A673 (cell line): ENCODE results near the gene PIK3CD. TPM values are rescaled to one million over a fixed set of nuclear protein-coding genes. Genes with fewer than 3 reads are reported as not detected.

ENCODE experiments used
- BruUV-seq: library from RNA; stranded (reverse); fragments of 400-500 nt; replicated peaks from 2 replicates; lab custom pipeline; 2021; lab: Mats Ljungman, UMichigan
- CTCF ChIA-PET: fragments of 300-600 bp; sonication (Branson Sonifier 250); formaldehyde crosslinking; loops from one replicate; lab custom pipeline; 2022; ENCODE audit warnings: antibody characterized with exemption; lab: Charles Lee
- POLR2A ChIA-PET: fragments of 300-600 bp; sonication (Branson Sonifier 250); formaldehyde crosslinking; loops from one replicate; lab custom pipeline; 2022; ENCODE audit warnings: antibody characterized with exemption; ENCODE audit not compliant: low non-redundant PET; lab: Charles Lee
- DNase-seq: peaks from one replicate; pipeline ENCODE4 v3.0.0-alpha.2; 2015; ENCODE audit warnings: low spot score
- H3K27ac ChIP-seq: fragments of 200-600 bp; sonication (generic); 2 replicates; pipeline ENCODE4 v1.5.1; 2016; ENCODE audit warnings: mixed run types, low read depth, mild to moderate bottlenecking, mixed read lengths, antibody characterized with exemption, low read length; ENCODE audit not compliant: poor library complexity, severe bottlenecking
- H3K27me3 ChIP-seq: fragments of 200-600 bp; sonication (generic); replicated peaks from 2 replicates; pipeline ENCODE4 v1.6.1; 2017; ENCODE audit warnings: mixed run types, low read depth, mild to moderate bottlenecking, mixed read lengths, antibody characterized with exemption, low read length; ENCODE audit not compliant: insufficient read depth, poor library complexity
- H3K36me3 ChIP-seq: fragments of 200-600 bp; sonication (generic); 2 replicates; pipeline ENCODE4 v1.6.1; 2016; ENCODE audit warnings: mixed run types, mild to moderate bottlenecking, mixed read lengths, antibody characterized with exemption, low read length; ENCODE audit not compliant: insufficient read depth, poor library complexity, severe bottlenecking
- H3K4me1 ChIP-seq: fragments of 200-600 bp; sonication (generic); 2 replicates; pipeline ENCODE4 v1.6.1; 2017; ENCODE audit warnings: mixed run types, mild to moderate bottlenecking, mixed read lengths, antibody characterized with exemption, low read length; ENCODE audit not compliant: insufficient read depth, poor library complexity, severe bottlenecking
- H3K4me3 ChIP-seq: fragments of 200-600 bp; sonication (generic); 2 replicates; pipeline ENCODE4 v1.5.1; 2016; ENCODE audit warnings: low read depth, mixed run types, mild to moderate bottlenecking, mixed read lengths, low read length; ENCODE audit not compliant: poor library complexity, severe bottlenecking
- H3K9me3 ChIP-seq: fragments of 200-600 bp; sonication (generic); 2 replicates; pipeline ENCODE4 v1.6.1; 2016; ENCODE audit warnings: mixed run types, low read depth, mild to moderate bottlenecking, mixed read lengths, antibody characterized with exemption, low read length; ENCODE audit not compliant: poor library complexity, severe bottlenecking
- EZH2 ChIP-seq: fragments of 200-600 bp; sonication (generic); IDR thresholded peaks from 2 replicates; pipeline ENCODE4 v1.6.1; 2017; ENCODE audit warnings: borderline replicate concordance, low read depth, mild to moderate bottlenecking, mixed read lengths, antibody characterized with exemption, low read length; ENCODE audit not compliant: poor library complexity, severe bottlenecking
- intact Hi-C: fragments of 100-400 bp; cut with micrococcal nuclease; formaldehyde crosslinking; loops from one replicate; pipeline ENCODE4 v1.10.0; 2022; ENCODE audit not compliant: unreplicated experiment
- total RNA-seq: library from RNA; stranded (reverse); gene quantifications from 2 replicates; pipeline ENCODE4 v1.2.3, GENCODE V29; 2021
- TF ChIP-seq, protein P1 (sequence below): fragments of 300-800, 200-600 bp; sonication (generic); conservative IDR thresholded peaks from 2 replicates; pipeline ENCODE4 v1.5.1; 2017; ENCODE audit warnings: low read depth, mild to moderate bottlenecking, antibody characterized with exemption, low read length, moderate library complexity, mixed read lengths

The PIK3CD gene
- total RNA-seq, 1 experiment from 2014 or later = 2.1 TPM

DNA sequence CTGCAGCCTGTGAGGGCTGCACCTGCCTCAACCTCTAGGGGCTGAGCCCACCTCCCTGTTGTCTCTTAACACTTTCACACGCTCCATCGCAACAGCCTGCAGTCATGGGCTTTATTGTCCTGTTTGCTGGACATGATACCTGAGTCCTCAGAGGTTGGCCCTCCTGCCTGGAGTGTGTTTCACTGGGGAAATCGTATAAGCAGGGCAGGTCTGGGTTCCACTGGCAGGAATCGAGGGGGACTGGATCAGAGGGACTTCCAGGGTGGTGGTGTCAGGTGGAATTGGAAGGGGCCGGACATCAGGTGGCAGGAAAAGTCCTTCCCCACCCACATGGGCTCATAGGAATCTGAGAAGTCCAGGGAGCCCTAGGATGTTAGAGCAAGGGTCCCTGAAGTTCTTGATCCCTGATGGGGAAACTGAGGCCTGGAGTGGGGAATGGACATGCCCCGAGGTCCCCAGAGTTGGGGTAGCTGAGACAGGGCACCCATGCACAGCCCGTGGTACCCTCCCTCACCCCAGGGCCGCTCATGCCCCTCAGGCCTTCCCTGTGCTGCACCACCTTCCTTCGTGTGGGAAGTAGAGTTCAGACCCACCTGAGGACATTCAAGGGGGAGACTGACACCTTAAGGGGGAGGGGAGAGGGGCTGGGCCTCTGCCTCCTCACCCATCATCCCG lies 66.6 kb downstream of the PIK3CD start:
- no peak overlapping the region for H3K4me3 ChIP-seq
- ChIA-PET POLR2A (no interaction called here), CTCF (no interaction called here)
- TF ChIP-seq, protein P1, sequence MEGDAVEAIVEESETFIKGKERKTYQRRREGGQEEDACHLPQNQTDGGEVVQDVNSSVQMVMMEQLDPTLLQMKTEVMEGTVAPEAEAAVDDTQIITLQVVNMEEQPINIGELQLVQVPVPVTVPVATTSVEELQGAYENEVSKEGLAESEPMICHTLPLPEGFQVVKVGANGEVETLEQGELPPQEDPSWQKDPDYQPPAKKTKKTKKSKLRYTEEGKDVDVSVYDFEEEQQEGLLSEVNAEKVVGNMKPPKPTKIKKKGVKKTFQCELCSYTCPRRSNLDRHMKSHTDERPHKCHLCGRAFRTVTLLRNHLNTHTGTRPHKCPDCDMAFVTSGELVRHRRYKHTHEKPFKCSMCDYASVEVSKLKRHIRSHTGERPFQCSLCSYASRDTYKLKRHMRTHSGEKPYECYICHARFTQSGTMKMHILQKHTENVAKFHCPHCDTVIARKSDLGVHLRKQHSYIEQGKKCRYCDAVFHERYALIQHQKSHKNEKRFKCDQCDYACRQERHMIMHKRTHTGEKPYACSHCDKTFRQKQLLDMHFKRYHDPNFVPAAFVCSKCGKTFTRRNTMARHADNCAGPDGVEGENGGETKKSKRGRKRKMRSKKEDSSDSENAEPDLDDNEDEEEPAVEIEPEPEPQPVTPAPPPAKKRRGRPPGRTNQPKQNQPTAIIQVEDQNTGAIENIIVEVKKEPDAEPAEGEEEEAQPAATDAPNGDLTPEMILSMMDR = no peak
- TF ChIP-seq EZH2 = no peak
- intact Hi-C loops = no loop called here
- BruUV-seq = no TSS peak
- H3K9me3 ChIP-seq = no peaks in the 10 kb centered on the region
- H3K27ac ChIP-seq = no peak overlapping the region
- no peak for DNase-seq
- H3K27me3 ChIP-seq = no peaks in the 10 kb centered on the region
- H3K4me1 ChIP-seq = peaks cover 9% of the 10 kb centered on the region
- no peaks in the 10 kb centered on the region for H3K36me3 ChIP-seq

DNA sequence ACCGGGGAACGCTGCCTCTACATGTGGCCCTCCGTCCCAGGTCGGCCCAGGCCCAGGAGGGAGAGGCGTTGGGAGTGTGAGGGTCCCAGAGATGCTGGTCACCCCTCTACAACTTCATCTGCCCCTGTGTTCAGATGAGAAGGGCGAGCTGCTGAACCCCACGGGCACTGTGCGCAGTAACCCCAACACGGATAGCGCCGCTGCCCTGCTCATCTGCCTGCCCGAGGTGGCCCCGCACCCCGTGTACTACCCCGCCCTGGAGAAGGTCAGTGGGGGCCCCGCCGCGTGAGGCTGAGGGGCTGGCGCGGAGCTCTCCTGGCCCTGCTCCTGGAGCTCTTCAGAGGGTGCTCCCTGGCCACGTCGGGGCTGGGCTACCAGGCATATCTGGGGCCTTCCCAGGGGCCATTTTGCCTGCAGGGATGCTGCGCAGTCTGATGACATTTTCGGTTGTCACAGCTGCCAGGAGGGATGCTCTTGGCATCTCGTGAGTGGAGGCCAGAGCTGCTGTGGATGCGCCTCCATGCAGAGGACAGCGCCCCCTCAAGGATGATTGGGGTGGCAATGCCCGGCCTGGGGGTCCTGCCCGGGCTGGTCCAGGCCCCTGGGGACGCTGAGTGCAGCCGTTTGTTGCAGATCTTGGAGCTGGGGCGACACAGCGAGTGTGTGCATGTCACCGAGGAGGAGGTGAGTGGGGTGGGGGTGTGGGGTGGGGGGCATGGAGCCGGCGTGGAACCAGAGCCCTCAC lies 68.6 kb downstream of the PIK3CD start:
- BruUV-seq = no TSS peak
- no peak overlapping the region for H3K4me3 ChIP-seq
- CTCF ChIA-PET = interaction anchor here (0.7 to 1.0 kb wide), 3 partner anchors 10 to 681 kb away, joined by 3 to 4 read pairs (median 3); no protein-coding TSS in a partner anchor
- H3K27me3 ChIP-seq = no peaks in the 10 kb centered on the region
- no peaks in the 10 kb centered on the region for H3K36me3 ChIP-seq
- intact Hi-C loops = no loop called here
- TF ChIP-seq EZH2 = no peak
- TF ChIP-seq, protein P1 = no peak; the same call in 1 of the 2 replicates
- no peak for DNase-seq
- peaks cover 9% of the 10 kb centered on the region for H3K4me1 ChIP-seq
- POLR2A ChIA-PET = no interaction called here
- H3K27ac ChIP-seq = peak overlapping the region; percentile 37
- H3K9me3 ChIP-seq = no peaks in the 10 kb centered on the region

DNA sequence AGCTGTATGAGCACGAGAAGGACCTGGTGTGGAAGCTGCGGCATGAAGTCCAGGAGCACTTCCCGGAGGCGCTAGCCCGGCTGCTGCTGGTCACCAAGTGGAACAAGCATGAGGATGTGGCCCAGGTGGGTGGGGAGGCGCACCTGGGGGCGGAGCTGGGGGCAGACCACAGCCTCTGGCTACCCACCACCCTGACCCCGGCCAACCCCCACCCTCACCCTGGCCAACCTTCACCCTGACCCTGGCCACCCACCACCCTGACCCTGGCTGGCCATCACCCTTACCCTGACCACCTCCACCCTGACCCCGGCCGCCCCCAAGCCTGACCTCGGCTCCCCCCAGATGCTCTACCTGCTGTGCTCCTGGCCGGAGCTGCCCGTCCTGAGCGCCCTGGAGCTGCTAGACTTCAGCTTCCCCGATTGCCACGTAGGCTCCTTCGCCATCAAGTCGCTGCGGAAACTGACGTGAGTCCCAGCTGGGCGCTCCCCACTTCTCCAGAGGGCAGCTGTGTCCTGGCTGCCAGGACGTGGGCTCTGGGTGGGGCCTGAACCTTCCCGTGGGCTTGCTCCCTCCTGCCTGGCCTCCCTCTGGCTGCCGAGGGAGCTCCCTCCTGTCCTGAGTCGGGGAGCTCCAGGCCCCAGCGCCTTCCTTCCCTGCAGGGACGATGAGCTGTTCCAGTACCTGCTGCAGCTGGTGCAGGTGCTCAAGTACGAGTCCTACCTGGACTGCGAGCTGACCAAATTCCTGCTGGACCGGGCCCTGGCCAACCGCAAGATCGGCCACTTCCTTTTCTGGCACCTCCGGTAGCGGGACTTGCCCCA lies 69.5 kb downstream of the PIK3CD start:
- no peaks in the 10 kb centered on the region for H3K36me3 ChIP-seq
- no peaks in the 10 kb centered on the region for H3K9me3 ChIP-seq
- no peak for DNase-seq
- intact Hi-C loops = no loop called here
- no TSS peak for BruUV-seq
- H3K27me3 ChIP-seq = no peaks in the 10 kb centered on the region
- peaks cover 9% of the 10 kb centered on the region for H3K4me1 ChIP-seq
- H3K4me3 ChIP-seq = no peak overlapping the region
- CTCF ChIA-PET = interaction anchor here (0.6 to 1.6 kb wide), 6 partner anchors 31 to 1781 kb away, joined by 3 to 4 read pairs (median 4); no protein-coding TSS in a partner anchor
- TF ChIP-seq, protein P1 = no peak
- TF ChIP-seq EZH2 = no peak
- no peak overlapping the region for H3K27ac ChIP-seq
- POLR2A ChIA-PET = no interaction called here
